ENCODE data around the gene CTNNBL1.

The CTNNBL1 gene

GRCh38 chr20:37706298-37706697 is 12.5 kb downstream of the CTNNBL1 start:
- Histone ChIP-seq H3K27ac (replicated peaks) (no peak overlapping the region), H3K27me3 (ENCODE audit: insufficient read depth, poor library complexity, severe bottlenecking) (no peaks in the 10 kb centered on the region), H3K4me3 (replicated peaks; ENCODE audit: insufficient read depth, low read length) (no peak overlapping the region)
- no peak for DNase-seq (ENCODE audit: low read depth in 1 of 2, low spot score in 1 of 2)
- TF ChIP-seq, protein P1, sequence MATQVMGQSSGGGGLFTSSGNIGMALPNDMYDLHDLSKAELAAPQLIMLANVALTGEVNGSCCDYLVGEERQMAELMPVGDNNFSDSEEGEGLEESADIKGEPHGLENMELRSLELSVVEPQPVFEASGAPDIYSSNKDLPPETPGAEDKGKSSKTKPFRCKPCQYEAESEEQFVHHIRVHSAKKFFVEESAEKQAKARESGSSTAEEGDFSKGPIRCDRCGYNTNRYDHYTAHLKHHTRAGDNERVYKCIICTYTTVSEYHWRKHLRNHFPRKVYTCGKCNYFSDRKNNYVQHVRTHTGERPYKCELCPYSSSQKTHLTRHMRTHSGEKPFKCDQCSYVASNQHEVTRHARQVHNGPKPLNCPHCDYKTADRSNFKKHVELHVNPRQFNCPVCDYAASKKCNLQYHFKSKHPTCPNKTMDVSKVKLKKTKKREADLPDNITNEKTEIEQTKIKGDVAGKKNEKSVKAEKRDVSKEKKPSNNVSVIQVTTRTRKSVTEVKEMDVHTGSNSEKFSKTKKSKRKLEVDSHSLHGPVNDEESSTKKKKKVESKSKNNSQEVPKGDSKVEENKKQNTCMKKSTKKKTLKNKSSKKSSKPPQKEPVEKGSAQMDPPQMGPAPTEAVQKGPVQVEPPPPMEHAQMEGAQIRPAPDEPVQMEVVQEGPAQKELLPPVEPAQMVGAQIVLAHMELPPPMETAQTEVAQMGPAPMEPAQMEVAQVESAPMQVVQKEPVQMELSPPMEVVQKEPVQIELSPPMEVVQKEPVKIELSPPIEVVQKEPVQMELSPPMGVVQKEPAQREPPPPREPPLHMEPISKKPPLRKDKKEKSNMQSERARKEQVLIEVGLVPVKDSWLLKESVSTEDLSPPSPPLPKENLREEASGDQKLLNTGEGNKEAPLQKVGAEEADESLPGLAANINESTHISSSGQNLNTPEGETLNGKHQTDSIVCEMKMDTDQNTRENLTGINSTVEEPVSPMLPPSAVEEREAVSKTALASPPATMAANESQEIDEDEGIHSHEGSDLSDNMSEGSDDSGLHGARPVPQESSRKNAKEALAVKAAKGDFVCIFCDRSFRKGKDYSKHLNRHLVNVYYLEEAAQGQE (IDR thresholded peaks at IDR 0.05; ENCODE audit: insufficient replicate concordance, low read depth) = no peak
- TF ChIP-seq SPI1 (IDR thresholded peaks at IDR 0.05; ENCODE audit: borderline replicate concordance, low read depth) (no peak), POLR2AphosphoS5 (IDR thresholded peaks at IDR 0.05; ENCODE audit: low read depth) (no peak), CTCF (IDR thresholded peaks at IDR 0.05; ENCODE audit: insufficient read depth, low read length) (no peak), GABPA (IDR thresholded peaks at IDR 0.05; ENCODE audit: low read depth) (no peak)

GRCh38 chr20:37711001-37711400 is 17.2 kb downstream of the CTNNBL1 start:
- H3K27ac ChIP-seq (replicated peaks) = no peak overlapping the region
- H3K27me3 ChIP-seq (ENCODE audit: insufficient read depth, poor library complexity, severe bottlenecking) = no peaks in the 10 kb centered on the region
- no peak for DNase-seq (ENCODE audit: low read depth in 1 of 2, low spot score in 1 of 2)
- no peak for TF ChIP-seq CTCF (IDR thresholded peaks at IDR 0.05; ENCODE audit: insufficient read depth, low read length)
- no peak for TF ChIP-seq GABPA (IDR thresholded peaks at IDR 0.05; ENCODE audit: low read depth)
- TF ChIP-seq, protein P1 (IDR thresholded peaks at IDR 0.05; ENCODE audit: insufficient replicate concordance, low read depth) = no peak
- no peak for TF ChIP-seq POLR2AphosphoS5 (IDR thresholded peaks at IDR 0.05; ENCODE audit: low read depth)
- no peak for TF ChIP-seq SPI1 (IDR thresholded peaks at IDR 0.05; ENCODE audit: borderline replicate concordance, low read depth)
- H3K4me3 ChIP-seq (replicated peaks; ENCODE audit: insufficient read depth, low read length) = no peak overlapping the region

DNA sequence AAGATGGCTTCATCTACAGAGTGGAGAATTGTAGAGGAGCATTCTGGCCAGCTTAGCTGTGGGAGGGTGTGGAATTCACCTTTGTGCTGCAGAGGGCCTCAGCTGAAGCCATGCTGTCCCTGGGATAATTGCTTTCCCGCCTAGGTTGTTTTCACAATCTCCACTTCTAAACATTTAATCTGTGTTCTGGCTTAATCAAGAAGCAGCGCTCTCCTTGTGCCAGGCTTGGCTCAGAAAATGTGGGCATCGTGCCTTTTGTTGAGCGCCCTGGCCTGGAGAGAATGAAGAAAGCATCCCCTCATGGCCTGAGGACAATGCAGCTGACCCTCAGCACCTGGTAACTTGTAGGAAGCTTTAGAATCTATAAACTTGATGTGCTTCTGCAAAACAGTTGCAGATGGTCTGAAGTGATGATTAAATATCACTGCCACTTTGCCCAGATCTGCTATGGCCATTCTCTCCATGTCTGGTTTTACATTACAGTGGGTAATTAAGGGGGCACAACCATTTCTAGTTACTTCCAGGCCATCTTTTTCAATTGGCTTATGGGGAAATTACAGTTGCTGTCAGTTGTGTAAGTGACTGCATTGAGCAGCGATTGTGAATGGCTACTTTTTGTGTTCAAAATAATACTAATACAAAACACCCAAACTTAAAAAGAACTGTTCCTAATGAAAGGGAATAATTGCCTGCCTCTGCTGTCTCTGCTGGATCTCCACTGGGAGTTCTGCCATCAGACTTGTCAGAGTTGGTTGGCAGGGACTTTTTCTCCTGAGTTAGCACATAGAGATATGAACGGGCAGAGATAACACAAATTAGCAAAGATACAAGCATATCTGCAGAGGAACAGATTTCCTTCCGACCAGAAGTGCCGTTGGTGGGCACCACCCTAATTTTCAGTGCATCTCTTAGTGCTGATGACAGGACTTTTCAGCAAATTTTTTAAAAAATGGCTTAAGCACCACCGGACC is 18.4 kb downstream of the CTNNBL1 start:
- H3K27ac ChIP-seq (replicated peaks) = no peak overlapping the region
- TF ChIP-seq SPI1 (IDR thresholded peaks at IDR 0.05; ENCODE audit: borderline replicate concordance, low read depth) = no peak
- TF ChIP-seq CTCF (IDR thresholded peaks at IDR 0.05; ENCODE audit: insufficient read depth, low read length) = no peak
- TF ChIP-seq, protein P1 (IDR thresholded peaks at IDR 0.05; ENCODE audit: insufficient replicate concordance, low read depth) = no peak
- no peak for TF ChIP-seq GABPA (IDR thresholded peaks at IDR 0.05; ENCODE audit: low read depth)
- no peak for TF ChIP-seq POLR2AphosphoS5 (IDR thresholded peaks at IDR 0.05; ENCODE audit: low read depth)
- H3K27me3 ChIP-seq (ENCODE audit: insufficient read depth, poor library complexity, severe bottlenecking) = no peaks in the 10 kb centered on the region
- H3K4me3 ChIP-seq (replicated peaks; ENCODE audit: insufficient read depth, low read length) = no peak overlapping the region
- DNase-seq (ENCODE audit: low read depth in 1 of 2, low spot score in 1 of 2) = no peak
